Transverse colon (tissue), 4 donors: ENCODE measurements around the gene NR5A2. TPM values are rescaled to one million over a fixed set of nuclear protein-coding genes. Genes with fewer than 3 reads are reported as not detected.

Source experiments
- DNase-seq: peaks from one replicate; pipeline ENCODE4 v3.0.0-alpha.2; 2019
- H3K27ac ChIP-seq, 4 donors: fragments of 200-600 bp; sonication (generic); 2 replicates each; pipeline ENCODE4 v1.5.1; 2016 to 2018; ENCODE audit warnings: inconsistent platforms in 4 of 4
- H3K27me3 ChIP-seq: fragments of 200-600 bp; sonication (generic); 2 replicates; pipeline ENCODE4 v1.5.1; 2017; ENCODE audit warnings: inconsistent platforms
- H3K36me3 ChIP-seq, 4 donors: fragments of 200-600 bp; sonication (generic); 2 replicates each; pipeline ENCODE4 v1.5.1; 2017 to 2019; ENCODE audit warnings: inconsistent platforms in 4 of 4
- H3K4me1 ChIP-seq, 4 donors: fragments of 200-600 bp; sonication (generic); 2 replicates each; pipeline ENCODE4 v1.5.1; 2017 to 2020; ENCODE audit warnings: inconsistent platforms in 4 of 4
- H3K4me3 ChIP-seq, 4 donors: fragments of 200-600 bp; sonication (generic); 1 replicate in 1 of 4; 2 replicates in 3 of 4; pipeline versions ENCODE4 v1.5.1 to v1.6.1; 2017 to 2019; ENCODE audit warnings: inconsistent platforms in 4 of 4
- H3K9me3 ChIP-seq, 2 donors: fragments of 200-600 bp; sonication (generic); 2 replicates each; pipeline ENCODE4 v1.5.1; 2017 to 2019; ENCODE audit warnings: inconsistent platforms in 2 of 2
- EP300 ChIP-seq: sonication (generic); formaldehyde crosslinking; IDR thresholded peaks from one replicate; pipeline ENCODE4 v1.6.1; 2017; ENCODE audit warnings: antibody characterized with exemption, low read depth
- POLR2A ChIP-seq: fragments of 450-650 bp; IDR thresholded peaks from one replicate; pipeline ENCODE4 v1.6.1; 2016; ENCODE audit warnings: antibody characterized with exemption, mild to moderate bottlenecking, moderate library complexity
- POLR2AphosphoS5 ChIP-seq, 3 donors: sonication (generic); formaldehyde crosslinking; IDR thresholded peaks; one replicate each; pipeline ENCODE4 v1.6.1; 2016; ENCODE audit warnings: antibody characterized with exemption in 3 of 3
- WGBS, 2 donors: methylation state at CpG; one replicate each; pipeline ENCODE4 v1.1.5; 2018; ENCODE audit warnings: low coverage in 1 of 2; 5-methylcytosine and 5-hydroxymethylcytosine counted together
- in situ Hi-C, 4 donors: fragments of 200-750 bp; cut with MboI; loops; one replicate each; pipeline versions ENCODE4 v1.15.0 to v1.15.1; 2017; ENCODE audit warnings: low sequenced_read_pairs in 3 of 4, low pct_ligation_motif_present in 1 of 4, low pct_unique_long_range_greater_than_20kb in 1 of 4
- intact Hi-C: fragments of 100-400 bp; cut with DNase I; formaldehyde crosslinking; loops from one replicate; pipeline ENCODE4 v1.15.1; 2023; ENCODE audit warnings: low total_unique reads
- total RNA-seq, 4 donors: library from RNA; depleted of rRNA; stranded (reverse); fragments of >200 nt; gene quantifications; one replicate each; pipeline ENCODE4 v1.1.0, GENCODE V29; 2016
- TF ChIP-seq, protein P1 (sequence below), 5 experiments: fragments of 200-600 bp in 3 of 5; fragments of 450-650 bp in 2 of 5; sonication (generic) in 3 of 5; IDR thresholded peaks; 1 replicate in 2 of 5; 2 replicates in 3 of 5; pipeline ENCODE4 v1.5.1; 2016 to 2017; ENCODE audit warnings: antibody characterized with exemption in 5 of 5, inconsistent platforms in 3 of 5, mild to moderate bottlenecking in 2 of 5, moderate library complexity in 1 of 5

NR5A2 gene
- total RNA-seq, 4 donors from 2014 or later = 75.4 to 92.6 (median 85.4) TPM

DNA sequence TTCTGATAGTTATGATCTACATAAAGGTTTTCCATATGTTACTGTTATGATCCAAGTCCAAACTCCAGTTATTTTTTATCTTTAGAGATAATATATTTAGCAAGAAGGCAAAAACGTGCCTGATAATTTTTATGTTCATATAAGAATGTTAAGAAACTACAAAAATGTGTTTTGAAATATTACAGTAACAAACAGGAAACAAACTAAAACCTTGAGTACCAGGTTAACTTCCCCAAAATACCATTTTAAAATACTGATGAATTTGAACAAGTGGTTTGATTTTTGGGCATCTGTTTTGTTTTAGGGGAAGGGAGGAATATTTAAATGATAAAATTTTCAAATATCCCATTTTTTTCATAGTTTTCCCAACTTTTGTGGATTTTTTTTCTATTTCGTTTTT is 124.8 kb downstream of the NR5A2 start:
- no peaks in the 10 kb centered on the region for H3K36me3 ChIP-seq
- H3K9me3 ChIP-seq = no peaks in the 10 kb centered on the region
- H3K27me3 ChIP-seq = no peaks in the 10 kb centered on the region
- in situ Hi-C loops = no loop called here
- no peak overlapping the region for H3K27ac ChIP-seq
- H3K4me1 ChIP-seq = peaks cover 0 to 4% (median 0%) of the 10 kb centered on the region in 4 donors
- intact Hi-C loops = no loop called here
- no peak for DNase-seq
- 63 to 72% methylated on average over 2 of the region's 2 CpGs for WGBS, 2 donors
- H3K4me3 ChIP-seq = no peak overlapping the region
- TF ChIP-seq EP300 = no peak
- no peak for TF ChIP-seq POLR2A

- peaks cover 0 to 4% (median 0%) of the 10 kb centered on the region in 4 donors for H3K4me1 ChIP-seq
- in situ Hi-C loops = no loop called here
- WGBS, 2 donors = 50 to 68% methylated on average over 1 to 3 of the region's 3 CpGs
- intact Hi-C loops = no loop called here
- no peak overlapping the region for H3K4me3 ChIP-seq
- no peak for DNase-seq
- no peaks in the 10 kb centered on the region for H3K27me3 ChIP-seq
- no peak for TF ChIP-seq POLR2AphosphoS5 (IDR thresholded peaks at IDR 0.05)
- TF ChIP-seq, protein P1, sequence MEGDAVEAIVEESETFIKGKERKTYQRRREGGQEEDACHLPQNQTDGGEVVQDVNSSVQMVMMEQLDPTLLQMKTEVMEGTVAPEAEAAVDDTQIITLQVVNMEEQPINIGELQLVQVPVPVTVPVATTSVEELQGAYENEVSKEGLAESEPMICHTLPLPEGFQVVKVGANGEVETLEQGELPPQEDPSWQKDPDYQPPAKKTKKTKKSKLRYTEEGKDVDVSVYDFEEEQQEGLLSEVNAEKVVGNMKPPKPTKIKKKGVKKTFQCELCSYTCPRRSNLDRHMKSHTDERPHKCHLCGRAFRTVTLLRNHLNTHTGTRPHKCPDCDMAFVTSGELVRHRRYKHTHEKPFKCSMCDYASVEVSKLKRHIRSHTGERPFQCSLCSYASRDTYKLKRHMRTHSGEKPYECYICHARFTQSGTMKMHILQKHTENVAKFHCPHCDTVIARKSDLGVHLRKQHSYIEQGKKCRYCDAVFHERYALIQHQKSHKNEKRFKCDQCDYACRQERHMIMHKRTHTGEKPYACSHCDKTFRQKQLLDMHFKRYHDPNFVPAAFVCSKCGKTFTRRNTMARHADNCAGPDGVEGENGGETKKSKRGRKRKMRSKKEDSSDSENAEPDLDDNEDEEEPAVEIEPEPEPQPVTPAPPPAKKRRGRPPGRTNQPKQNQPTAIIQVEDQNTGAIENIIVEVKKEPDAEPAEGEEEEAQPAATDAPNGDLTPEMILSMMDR (IDR thresholded peaks at IDR 0.05) = no peak
- TF ChIP-seq EP300 = no peak
- no peak for TF ChIP-seq POLR2A
- no peaks in the 10 kb centered on the region for H3K36me3 ChIP-seq
- H3K9me3 ChIP-seq = no peaks in the 10 kb centered on the region
- no peak overlapping the region for H3K27ac ChIP-seq
These were observed 126.0 kb downstream of the NR5A2 start for GRCh38 chr1:200153277-200154055.

GRCh38 chr1:200154069-200154767 is 126.7 kb downstream of the NR5A2 start:
- in situ Hi-C loops = no loop called here
- Histone ChIP-seq H3K4me3 (no peak overlapping the region), H3K4me1 (peaks cover 0 to 4% (median 0%) of the 10 kb centered on the region in 4 donors), H3K27me3 (no peaks in the 10 kb centered on the region), H3K9me3 (no peaks in the 10 kb centered on the region), H3K27ac (no peak overlapping the region), H3K36me3 (no peaks in the 10 kb centered on the region)
- peak; percentile 17 for DNase-seq
- TF ChIP-seq POLR2AphosphoS5 (IDR thresholded peaks at IDR 0.05) = no peak
- TF ChIP-seq EP300 = no peak
- TF ChIP-seq, protein P1 (IDR thresholded peaks at IDR 0.05) = no peak
- TF ChIP-seq POLR2A = no peak
- intact Hi-C loops = no loop called here

DNA sequence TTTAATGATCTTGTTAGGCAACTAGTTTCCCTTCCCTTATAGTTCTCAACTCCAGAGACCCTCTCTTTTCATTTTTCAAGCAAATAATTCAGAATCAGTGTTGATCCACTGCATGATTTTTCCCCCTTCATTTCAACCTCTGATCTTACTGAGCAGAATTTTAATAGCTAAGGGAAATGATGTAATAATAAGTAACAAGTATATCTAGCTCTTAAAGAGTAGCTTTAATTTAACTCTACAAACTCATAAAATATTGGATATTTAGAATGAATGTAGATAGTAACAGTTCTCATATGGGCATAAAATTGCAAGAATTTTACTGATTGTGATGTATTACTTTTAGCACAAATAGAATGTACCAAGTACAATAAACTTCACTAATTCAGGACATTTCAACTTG is 130.2 kb downstream of the NR5A2 start:
- peaks cover 0 to 4% (median 0%) of the 10 kb centered on the region in 4 donors for H3K4me1 ChIP-seq
- no peaks in the 10 kb centered on the region for H3K27me3 ChIP-seq
- intact Hi-C loops = no loop called here
- no peak overlapping the region for H3K4me3 ChIP-seq
- no peak overlapping the region for H3K27ac ChIP-seq
- no peak for TF ChIP-seq POLR2A
- TF ChIP-seq POLR2AphosphoS5 (IDR thresholded peaks at IDR 0.05) = no peak
- TF ChIP-seq EP300 = no peak
- TF ChIP-seq, protein P1 (IDR thresholded peaks at IDR 0.05) = no peak
- in situ Hi-C loops = no loop called here
- no peaks in the 10 kb centered on the region for H3K36me3 ChIP-seq
- no peaks in the 10 kb centered on the region for H3K9me3 ChIP-seq
- DNase-seq = no peak
